Measurements from ENCODE around the gene GAA.

GAA gene

DNA sequence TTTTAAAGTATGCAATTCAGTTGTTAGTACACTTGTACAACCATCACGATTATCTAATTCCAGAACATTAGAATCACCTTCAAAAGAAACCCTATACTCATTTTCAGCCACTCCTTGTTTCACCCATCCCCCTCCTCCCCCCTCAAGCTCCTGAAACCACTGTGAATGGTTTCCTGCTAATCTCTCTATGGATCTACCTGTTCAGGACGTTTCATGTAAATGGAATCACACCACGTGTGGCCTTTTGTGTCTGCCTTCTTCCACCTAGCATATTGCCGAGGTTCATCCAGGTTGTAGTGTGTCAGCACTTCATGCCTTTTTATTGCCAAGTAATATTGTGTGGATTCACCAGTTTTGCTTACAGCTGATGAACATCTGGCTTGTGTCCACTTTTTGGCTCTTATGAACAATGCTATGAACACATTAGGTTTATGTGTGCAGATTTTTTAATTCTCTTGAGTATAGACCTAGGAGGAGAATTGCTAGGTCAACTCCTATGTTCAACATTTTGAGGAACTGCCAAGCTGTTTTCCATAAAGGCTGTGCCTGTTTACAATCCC is 27.7 kb downstream of the GAA start:
- H3K9me3 ChIP-seq (ENCODE audit: low read length), result no peaks in the 10 kb centered on the region
- no peaks in the 10 kb centered on the region; the same call in 1 of the 2 replicates for H3K27me3 ChIP-seq (ENCODE audit: insufficient read depth, low read length)
- no peaks in the 10 kb centered on the region for H4K20me1 ChIP-seq (ENCODE audit: insufficient read depth, low read length)
- H3K9me2 ChIP-seq (ENCODE audit: low read depth, low read length), result no peaks in the 10 kb centered on the region
- no peak overlapping the region for H3K27ac ChIP-seq (ENCODE audit: low read depth, low read length, poor library complexity, severe bottlenecking)
- no peak overlapping the region for H2AFZ ChIP-seq (ENCODE audit: low read length)
- no peak overlapping the region for H3K4me2 ChIP-seq (ENCODE audit: low read length)
- no peaks in the 10 kb centered on the region for H3F3A ChIP-seq (ENCODE audit: insufficient read depth, low read length)
- H3K79me2 ChIP-seq (ENCODE audit: insufficient read depth, low read length), result no peaks in the 10 kb centered on the region
- H3K36me3 ChIP-seq (ENCODE audit: insufficient read depth, low read length), result peaks cover 17% of the 10 kb centered on the region
- no peak for TF ChIP-seq EZH2 (IDR thresholded peaks at IDR 0.05; ENCODE audit: borderline replicate concordance, low read length)
- TF ChIP-seq, protein P1, sequence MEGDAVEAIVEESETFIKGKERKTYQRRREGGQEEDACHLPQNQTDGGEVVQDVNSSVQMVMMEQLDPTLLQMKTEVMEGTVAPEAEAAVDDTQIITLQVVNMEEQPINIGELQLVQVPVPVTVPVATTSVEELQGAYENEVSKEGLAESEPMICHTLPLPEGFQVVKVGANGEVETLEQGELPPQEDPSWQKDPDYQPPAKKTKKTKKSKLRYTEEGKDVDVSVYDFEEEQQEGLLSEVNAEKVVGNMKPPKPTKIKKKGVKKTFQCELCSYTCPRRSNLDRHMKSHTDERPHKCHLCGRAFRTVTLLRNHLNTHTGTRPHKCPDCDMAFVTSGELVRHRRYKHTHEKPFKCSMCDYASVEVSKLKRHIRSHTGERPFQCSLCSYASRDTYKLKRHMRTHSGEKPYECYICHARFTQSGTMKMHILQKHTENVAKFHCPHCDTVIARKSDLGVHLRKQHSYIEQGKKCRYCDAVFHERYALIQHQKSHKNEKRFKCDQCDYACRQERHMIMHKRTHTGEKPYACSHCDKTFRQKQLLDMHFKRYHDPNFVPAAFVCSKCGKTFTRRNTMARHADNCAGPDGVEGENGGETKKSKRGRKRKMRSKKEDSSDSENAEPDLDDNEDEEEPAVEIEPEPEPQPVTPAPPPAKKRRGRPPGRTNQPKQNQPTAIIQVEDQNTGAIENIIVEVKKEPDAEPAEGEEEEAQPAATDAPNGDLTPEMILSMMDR (IDR thresholded peaks at IDR 0.05; ENCODE audit: low read length), result no peak
- H3K4me1 ChIP-seq (ENCODE audit: insufficient read depth, low read length, severe bottlenecking), result no peaks in the 10 kb centered on the region
- no peak overlapping the region for H3K9ac ChIP-seq (ENCODE audit: low read length)
- no peak overlapping the region for H3K4me3 ChIP-seq (ENCODE audit: low read depth, low read length, poor library complexity, severe bottlenecking)

DNA sequence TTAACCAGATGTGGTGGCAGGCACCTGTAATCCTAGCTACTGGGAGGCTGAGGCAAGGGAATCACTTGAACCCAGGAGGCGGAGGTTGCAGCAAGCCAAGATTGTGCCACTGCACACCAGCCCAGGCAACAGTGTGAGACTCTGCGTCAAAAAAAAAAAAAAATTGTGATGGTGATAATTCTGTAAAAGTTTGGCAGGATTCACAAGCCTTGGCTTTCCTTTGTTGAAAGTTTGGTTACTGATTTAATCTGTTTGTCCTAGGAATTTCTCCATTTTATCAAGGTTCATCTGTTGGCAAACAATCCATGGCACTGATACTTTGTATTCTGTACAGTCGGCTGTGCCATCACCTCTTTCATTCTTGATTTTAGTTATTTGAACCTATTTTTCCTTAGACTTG is 29.6 kb downstream of the GAA start:
- Histone ChIP-seq H3K9ac (ENCODE audit: low read length) (no peak overlapping the region), H3K4me2 (ENCODE audit: low read length) (no peak overlapping the region), H3F3A (ENCODE audit: insufficient read depth, low read length) (no peaks in the 10 kb centered on the region), H3K27me3 (ENCODE audit: insufficient read depth, low read length) (no peaks in the 10 kb centered on the region), H3K36me3 (ENCODE audit: insufficient read depth, low read length) (peaks cover 35% of the 10 kb centered on the region), H2AFZ (ENCODE audit: low read length) (no peak overlapping the region), H3K4me3 (ENCODE audit: low read depth, low read length, poor library complexity, severe bottlenecking) (no peak overlapping the region), H3K9me2 (ENCODE audit: low read depth, low read length) (no peaks in the 10 kb centered on the region), H3K27ac (ENCODE audit: low read depth, low read length, poor library complexity, severe bottlenecking) (no peak overlapping the region), H3K79me2 (ENCODE audit: insufficient read depth, low read length) (no peaks in the 10 kb centered on the region), H4K20me1 (ENCODE audit: insufficient read depth, low read length) (no peaks in the 10 kb centered on the region), H3K9me3 (ENCODE audit: low read length) (no peaks in the 10 kb centered on the region), H3K4me1 (ENCODE audit: insufficient read depth, low read length, severe bottlenecking) (no peaks in the 10 kb centered on the region)
- TF ChIP-seq EZH2 (IDR thresholded peaks at IDR 0.05; ENCODE audit: borderline replicate concordance, low read length), result no peak
- TF ChIP-seq, protein P1 (IDR thresholded peaks at IDR 0.05; ENCODE audit: low read length), result no peak

DNA sequence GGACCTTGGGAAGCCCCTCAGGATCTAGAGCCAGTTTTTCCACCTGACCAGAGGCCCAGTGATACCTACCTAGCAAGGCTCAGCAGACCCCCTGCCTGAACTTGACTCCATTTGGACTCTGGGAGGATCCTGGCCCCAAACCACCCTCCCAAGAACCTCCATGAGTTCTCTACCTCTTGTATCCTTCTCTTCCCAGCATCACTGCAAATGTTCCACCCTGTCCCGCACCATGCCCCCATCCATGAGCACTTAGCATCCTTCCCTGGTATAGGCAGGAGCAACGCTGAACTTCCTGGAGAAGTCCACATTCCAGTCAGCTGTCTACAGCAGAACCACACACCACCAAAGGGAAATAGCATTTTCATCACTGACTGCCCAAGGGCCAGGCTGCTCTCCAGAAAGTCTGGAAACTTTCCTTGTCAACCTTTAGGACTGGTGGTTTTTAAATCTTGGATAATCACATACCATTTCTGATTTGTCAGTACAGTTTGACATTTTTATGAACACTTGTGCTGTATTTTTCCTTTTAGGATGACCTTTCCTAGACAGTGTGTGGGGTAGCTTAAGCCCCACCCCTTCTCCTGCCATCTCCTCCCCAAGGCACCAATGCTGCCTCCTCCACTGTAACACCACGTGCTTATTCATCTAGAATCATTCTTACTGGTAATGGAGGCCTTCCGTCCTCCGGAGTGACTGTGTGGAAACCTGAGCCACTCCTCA is 31.7 kb downstream of the GAA start:
- Histone ChIP-seq H3K4me1 (ENCODE audit: insufficient read depth, low read length, severe bottlenecking) (no peaks in the 10 kb centered on the region), H3K79me2 (ENCODE audit: insufficient read depth, low read length) (no peaks in the 10 kb centered on the region), H3K27me3 (ENCODE audit: insufficient read depth, low read length) (no peaks in the 10 kb centered on the region), H3K9ac (ENCODE audit: low read length) (no peak overlapping the region), H3K27ac (ENCODE audit: low read depth, low read length, poor library complexity, severe bottlenecking) (no peak overlapping the region), H3K4me2 (ENCODE audit: low read length) (no peak overlapping the region), H3K9me2 (ENCODE audit: low read depth, low read length) (no peaks in the 10 kb centered on the region), H2AFZ (ENCODE audit: low read length) (no peak overlapping the region), H3K4me3 (ENCODE audit: low read depth, low read length, poor library complexity, severe bottlenecking) (no peak overlapping the region), H3K9me3 (ENCODE audit: low read length) (no peaks in the 10 kb centered on the region), H3F3A (ENCODE audit: insufficient read depth, low read length) (no peaks in the 10 kb centered on the region), H4K20me1 (ENCODE audit: insufficient read depth, low read length) (no peaks in the 10 kb centered on the region), H3K36me3 (ENCODE audit: insufficient read depth, low read length) (peaks cover 55% of the 10 kb centered on the region)
- TF ChIP-seq, protein P1 (IDR thresholded peaks at IDR 0.05; ENCODE audit: low read length), result no peak
- TF ChIP-seq EZH2 (IDR thresholded peaks at IDR 0.05; ENCODE audit: borderline replicate concordance, low read length), result no peak

Measured in OCI-LY1 (cell line).